ENCODE results near the gene DIAPH3. TPM values are rescaled to one million over a fixed set of nuclear protein-coding genes. Genes with fewer than 3 reads are reported as not detected.

The DIAPH3 gene
- total and polyA plus RNA-seq, 10 donors, result 0.07 to 4.1 (median 1.4) TPM

GRCh38 chr13:59747529-59747928, 416.2 kb downstream of the DIAPH3 start:
- TF ChIP-seq POLR2A (IDR thresholded peaks at IDR 0.05) (no peak), POLR2AphosphoS5 (IDR thresholded peaks at IDR 0.05) (no peak), CTCF (IDR thresholded peaks at IDR 0.05 in 8 of 11, conservative IDR thresholded peaks at IDR 0.05 in 3 of 11) (no peak)
- WGBS, 5 donors, result 94 to 100% (median 96%) methylated on average over 1 of the region's 1 CpG
- no peaks in the 10 kb centered on the region for H3K27me3 ChIP-seq (replicated peaks in 1 of 7)
- no peak overlapping the region for H3K4me3 ChIP-seq
- intact Hi-C loops (cut with DNase I; ENCODE audit: low total_unique reads), result no loop called here
- H3K4me1 ChIP-seq, result no peaks in the 10 kb centered on the region
- H3K27ac ChIP-seq, result no peak overlapping the region
- no peaks in the 10 kb centered on the region for H3K36me3 ChIP-seq
- no peaks in the 10 kb centered on the region for H3K9me3 ChIP-seq
- no peak for DNase-seq

GRCh38 chr13:59746291-59746962, 417.3 kb downstream of the DIAPH3 start:
- WGBS, 5 donors, result 81 to 92% (median 88%) methylated on average over 5 of the region's 5 CpGs
- DNase-seq, result no peak
- no peaks in the 10 kb centered on the region for H3K4me1 ChIP-seq
- H3K27ac ChIP-seq, result no peak overlapping the region
- H3K36me3 ChIP-seq, result no peaks in the 10 kb centered on the region
- no peak overlapping the region for H3K4me3 ChIP-seq
- H3K9me3 ChIP-seq, result no peaks in the 10 kb centered on the region
- intact Hi-C loops (cut with DNase I; ENCODE audit: low total_unique reads), result no loop called here
- H3K27me3 ChIP-seq (replicated peaks in 1 of 7), result no peaks in the 10 kb centered on the region
- TF ChIP-seq POLR2AphosphoS5 (IDR thresholded peaks at IDR 0.05) (no peak), CTCF (IDR thresholded peaks at IDR 0.05 in 8 of 11, conservative IDR thresholded peaks at IDR 0.05 in 3 of 11) (no peak), POLR2A (IDR thresholded peaks at IDR 0.05) (no peak)

- TF ChIP-seq POLR2A (IDR thresholded peaks at IDR 0.05) (no peak), CTCF (IDR thresholded peaks at IDR 0.05 in 8 of 11, conservative IDR thresholded peaks at IDR 0.05 in 3 of 11) (no peak), POLR2AphosphoS5 (IDR thresholded peaks at IDR 0.05) (no peak)
- H3K27me3 ChIP-seq (replicated peaks in 1 of 7), result no peaks in the 10 kb centered on the region
- H3K4me1 ChIP-seq, result no peaks in the 10 kb centered on the region
- no peak overlapping the region for H3K27ac ChIP-seq
- intact Hi-C loops (cut with DNase I; ENCODE audit: low total_unique reads), result no loop called here
- DNase-seq, result no peak
- 57 to 91% (median 70%) methylated on average over 1 of the region's 1 CpG for WGBS, 5 donors
- no peaks in the 10 kb centered on the region for H3K36me3 ChIP-seq
- no peaks in the 10 kb centered on the region for H3K9me3 ChIP-seq
- no peak overlapping the region for H3K4me3 ChIP-seq
These were observed 418.3 kb downstream of the DIAPH3 start for GRCh38 chr13:59745392-59745788.

- intact Hi-C loops (cut with DNase I; ENCODE audit: low total_unique reads), result no loop called here
- no peak for TF ChIP-seq POLR2A (IDR thresholded peaks at IDR 0.05)
- no peak for TF ChIP-seq POLR2AphosphoS5 (IDR thresholded peaks at IDR 0.05)
- TF ChIP-seq CTCF (IDR thresholded peaks at IDR 0.05 in 8 of 11, conservative IDR thresholded peaks at IDR 0.05 in 3 of 11), result no peak
- H3K4me3 ChIP-seq, result no peak overlapping the region
- H3K27me3 ChIP-seq (replicated peaks in 1 of 7), result no peaks in the 10 kb centered on the region
- DNase-seq, result no peak
- H3K4me1 ChIP-seq, result no peaks in the 10 kb centered on the region
- no peak overlapping the region for H3K27ac ChIP-seq
- 81 to 95% (median 88%) methylated on average over 2 of the region's 2 CpGs for WGBS, 5 donors
- H3K9me3 ChIP-seq, result no peaks in the 10 kb centered on the region
- no peaks in the 10 kb centered on the region for H3K36me3 ChIP-seq
These were observed 418.9 kb downstream of the DIAPH3 start for GRCh38 chr13:59744747-59745391.

All from spleen (tissue), 11 donors.